H1 (cell line): ENCODE results near the gene OR10P1.

Experiments used
- BCL11A ChIP-seq, 2 experiments: IDR thresholded peaks; one replicate each; pipeline ENCODE4 v1.6.1; 2011; ENCODE audit warnings: low read depth in 2 of 2, low read length in 2 of 2, mild to moderate bottlenecking in 2 of 2
- CREB1 ChIP-seq: IDR thresholded peaks from 2 replicates; pipeline ENCODE4 v1.6.1; 2012; ENCODE audit warnings: inconsistent platforms
- EZH2 ChIP-seq: fragments of 200-600 bp; sonication (generic); IDR thresholded peaks from 2 replicates; pipeline ENCODE4 v1.7.1; 2012; ENCODE audit warnings: low read depth, mild to moderate bottlenecking, moderate library complexity, low read length, inconsistent platforms; ENCODE audit not compliant: severe bottlenecking
- JUN ChIP-seq: IDR thresholded peaks from 2 replicates; pipeline ENCODE4 v1.6.1; 2011; ENCODE audit warnings: low read depth, mild to moderate bottlenecking, improper control_type of control experiment, low read length
- NRF1 ChIP-seq: IDR thresholded peaks from 2 replicates; pipeline ENCODE4 v1.6.1; 2011; ENCODE audit warnings: mild to moderate bottlenecking, low read depth, low read length, improper control_type of control experiment
- POLR2AphosphoS5 ChIP-seq: IDR thresholded peaks from 2 replicates; pipeline ENCODE4 v1.6.1; 2011; ENCODE audit warnings: low read depth, low read length
- SAP30 ChIP-seq: fragments of 300-600 bp; sonication (generic); IDR thresholded peaks from 2 replicates; pipeline ENCODE4 v1.7.1; 2012; ENCODE audit warnings: low read length, moderate library complexity, mild to moderate bottlenecking, inconsistent platforms; ENCODE audit not compliant: insufficient read depth, insufficient replicate concordance
- SUZ12 ChIP-seq: fragments of 200-600 bp; sonication (generic); IDR thresholded peaks from 2 replicates; pipeline ENCODE4 v1.6.1; 2012; ENCODE audit warnings: mild to moderate bottlenecking, inconsistent platforms, low read length, moderate library complexity, mixed read lengths
- TF ChIP-seq, protein P1 (sequence below), 3 experiments: IDR thresholded peaks; 1 replicate in 2 of 3; 2 replicates in 1 of 3; pipeline versions ENCODE4 v1.5.1 to v1.6.1; 2011; ENCODE audit warnings: low read length in 3 of 3, mild to moderate bottlenecking in 3 of 3, inconsistent platforms in 2 of 3, low read depth in 1 of 3, moderate library complexity in 1 of 3; ENCODE audit not compliant: insufficient read depth in 1 of 3; ENCODE audit errors: control extremely low read depth in 1 of 3
- TF ChIP-seq, protein P2 (sequence below): IDR thresholded peaks from 2 replicates; pipeline ENCODE4 v1.6.1; 2012; ENCODE audit warnings: inconsistent platforms

DNA sequence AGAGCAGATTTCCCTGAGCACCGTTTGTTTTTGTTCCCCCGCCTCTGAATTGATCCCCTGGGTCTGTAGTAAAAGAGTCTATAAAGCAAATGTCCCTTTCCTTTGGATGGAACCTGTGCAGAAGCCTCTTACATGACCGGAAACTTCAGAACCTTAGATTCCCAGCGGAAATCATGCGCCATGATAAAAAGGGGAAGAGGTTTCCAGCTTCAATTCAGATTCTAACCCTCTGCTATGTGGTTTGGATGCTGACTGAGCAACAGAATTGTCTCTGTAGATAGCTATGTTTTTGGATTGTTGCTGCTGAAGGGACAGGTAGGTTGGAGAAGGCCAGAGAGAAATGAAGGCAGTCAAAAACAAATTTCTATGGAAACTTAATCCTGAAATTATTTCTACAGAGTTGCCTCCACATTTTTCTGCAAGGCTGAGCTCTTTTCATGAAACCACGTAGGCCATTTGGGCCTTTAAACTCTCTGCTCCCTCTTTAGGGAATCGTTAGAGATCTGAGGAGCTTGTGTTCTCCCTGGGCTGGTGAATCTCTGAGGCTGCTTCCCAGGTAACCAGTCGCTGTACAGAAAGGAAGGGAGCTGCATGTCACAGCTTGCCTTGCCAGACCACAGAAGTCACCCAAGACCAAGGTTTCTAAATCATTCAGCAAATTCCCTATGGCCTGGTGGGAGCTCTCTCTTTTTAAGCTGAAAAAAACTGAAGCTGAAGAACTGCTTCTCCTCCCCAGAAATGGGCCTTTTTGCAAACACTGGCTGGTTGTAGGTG, 28.7 kb upstream of the OR10P1 start:
- TF ChIP-seq JUN, result no peak
- TF ChIP-seq BCL11A (IDR thresholded peaks at IDR 0.05; ENCODE audit: low read depth in 2 of 2, low read length in 2 of 2), result no peak
- no peak for TF ChIP-seq SUZ12
- TF ChIP-seq, protein P1, sequence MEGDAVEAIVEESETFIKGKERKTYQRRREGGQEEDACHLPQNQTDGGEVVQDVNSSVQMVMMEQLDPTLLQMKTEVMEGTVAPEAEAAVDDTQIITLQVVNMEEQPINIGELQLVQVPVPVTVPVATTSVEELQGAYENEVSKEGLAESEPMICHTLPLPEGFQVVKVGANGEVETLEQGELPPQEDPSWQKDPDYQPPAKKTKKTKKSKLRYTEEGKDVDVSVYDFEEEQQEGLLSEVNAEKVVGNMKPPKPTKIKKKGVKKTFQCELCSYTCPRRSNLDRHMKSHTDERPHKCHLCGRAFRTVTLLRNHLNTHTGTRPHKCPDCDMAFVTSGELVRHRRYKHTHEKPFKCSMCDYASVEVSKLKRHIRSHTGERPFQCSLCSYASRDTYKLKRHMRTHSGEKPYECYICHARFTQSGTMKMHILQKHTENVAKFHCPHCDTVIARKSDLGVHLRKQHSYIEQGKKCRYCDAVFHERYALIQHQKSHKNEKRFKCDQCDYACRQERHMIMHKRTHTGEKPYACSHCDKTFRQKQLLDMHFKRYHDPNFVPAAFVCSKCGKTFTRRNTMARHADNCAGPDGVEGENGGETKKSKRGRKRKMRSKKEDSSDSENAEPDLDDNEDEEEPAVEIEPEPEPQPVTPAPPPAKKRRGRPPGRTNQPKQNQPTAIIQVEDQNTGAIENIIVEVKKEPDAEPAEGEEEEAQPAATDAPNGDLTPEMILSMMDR (IDR thresholded peaks at IDR 0.05; ENCODE audit: control extremely low read depth in 1 of 3, insufficient read depth in 1 of 3, low read depth in 1 of 3, low read length in 3 of 3), result no peak
- no peak for TF ChIP-seq CREB1
- TF ChIP-seq EZH2, result no peak
- no peak for TF ChIP-seq POLR2AphosphoS5
- TF ChIP-seq, protein P2, sequence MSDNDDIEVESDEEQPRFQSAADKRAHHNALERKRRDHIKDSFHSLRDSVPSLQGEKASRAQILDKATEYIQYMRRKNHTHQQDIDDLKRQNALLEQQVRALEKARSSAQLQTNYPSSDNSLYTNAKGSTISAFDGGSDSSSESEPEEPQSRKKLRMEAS, result no peak
- no peak for TF ChIP-seq NRF1
- no peak for TF ChIP-seq SAP30
